IPS-11a (cell line): ENCODE results near the gene GNG12.

ENCODE experiments used
- H3K4me3 ChIP-seq: one replicate; pipeline ENCODE4 v1.5.1; 2013; ENCODE audit warnings: low read depth, low read length, control low read depth

Gene GNG12

GRCh38 chr1:67788238-67788790 is 45.0 kb downstream of the GNG12 start:
- H3K4me3 ChIP-seq, result no peak overlapping the region

GRCh38 chr1:67787746-67788145 is 45.5 kb downstream of the GNG12 start:
- H3K4me3 ChIP-seq, result no peak overlapping the region

GRCh38 chr1:67785847-67786753 is 47.2 kb downstream of the GNG12 start:
- H3K4me3 ChIP-seq, result no peak overlapping the region

DNA sequence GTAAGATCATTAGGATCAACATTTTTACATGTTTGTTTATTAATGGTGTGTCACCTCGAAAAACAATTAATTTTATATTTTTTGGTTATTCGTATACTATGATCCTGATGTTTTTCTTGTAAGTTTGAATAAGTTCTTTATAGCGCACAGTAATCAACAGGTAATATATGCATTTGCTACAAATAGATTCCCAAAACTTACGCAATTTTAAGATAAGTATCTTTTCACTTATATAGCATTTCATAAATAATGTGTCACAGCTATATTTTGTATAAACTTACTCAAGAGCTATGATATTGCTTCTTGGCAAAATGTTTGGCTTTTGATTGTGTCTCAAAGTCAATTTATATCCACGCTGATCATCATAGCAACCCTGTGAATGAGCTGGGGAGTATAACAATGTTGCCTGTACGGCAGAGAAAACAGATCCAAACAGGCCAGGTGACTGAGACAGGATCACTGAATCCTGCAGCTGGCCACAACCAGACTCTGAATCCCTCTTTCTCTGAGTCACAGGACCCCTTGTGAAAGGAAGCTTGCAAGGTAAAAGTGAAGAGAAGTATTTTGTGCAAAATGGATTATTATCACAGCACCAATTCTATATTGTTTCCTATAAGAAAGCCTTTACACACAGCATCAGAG is 48.6 kb downstream of the GNG12 start:
- no peak overlapping the region for H3K4me3 ChIP-seq

DNA sequence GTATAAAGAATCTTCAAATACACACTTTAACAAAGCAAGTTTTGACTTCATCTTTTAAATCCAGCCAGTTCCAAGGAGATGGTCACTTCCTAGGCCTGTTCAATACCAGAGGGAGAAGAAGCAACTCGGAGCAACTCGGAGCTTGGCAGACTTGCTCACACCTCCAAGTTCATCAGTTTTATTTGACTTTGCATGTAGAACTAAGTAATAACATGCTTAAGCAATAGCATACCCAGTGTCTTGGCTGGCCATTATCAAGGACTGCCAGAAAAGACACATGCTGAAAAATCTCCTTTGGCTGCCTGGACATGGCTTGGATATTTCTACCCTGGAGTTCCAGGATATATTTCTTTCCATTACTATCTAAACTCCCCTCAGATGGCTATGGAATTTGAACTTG is 52.6 kb downstream of the GNG12 start:
- H3K4me3 ChIP-seq, result no peak overlapping the region

DNA sequence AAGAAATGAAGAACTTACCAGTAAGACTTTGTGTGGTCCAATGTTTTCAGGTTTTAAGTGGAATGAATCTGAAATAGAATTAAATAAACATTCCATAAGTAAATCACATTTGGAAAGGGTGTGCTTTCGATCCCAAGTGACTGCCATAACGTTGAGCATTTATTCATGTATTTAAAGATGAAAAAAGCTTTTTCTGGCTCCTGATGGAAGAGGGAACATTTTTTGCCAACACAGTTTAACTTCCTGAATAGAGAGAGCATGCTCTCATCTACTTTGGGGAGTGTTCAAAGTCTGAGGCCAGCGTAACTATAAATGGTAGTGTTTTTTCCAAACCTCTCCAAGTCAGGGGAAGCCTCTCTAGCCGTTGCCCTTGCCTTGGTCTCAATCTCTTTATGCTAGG is 55.8 kb downstream of the GNG12 start:
- no peak overlapping the region for H3K4me3 ChIP-seq

DNA sequence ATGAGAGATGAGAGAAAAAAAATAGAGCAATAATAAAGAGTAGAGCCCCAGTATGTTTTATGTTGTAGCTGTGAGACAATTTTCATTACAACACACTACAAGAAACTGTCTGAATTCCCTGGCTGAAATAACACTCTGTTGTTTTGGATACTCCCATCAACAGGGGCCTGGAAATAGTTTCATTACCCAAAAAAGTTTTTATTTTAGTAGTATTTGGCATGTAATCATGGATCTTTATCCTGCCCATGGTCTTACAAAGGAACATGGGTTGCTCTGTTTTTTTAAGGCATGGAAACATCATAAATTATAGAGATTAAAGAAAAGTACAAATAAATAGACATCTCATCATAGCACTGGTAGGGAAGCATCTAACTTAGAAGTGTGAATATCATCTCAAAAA is 56.3 kb downstream of the GNG12 start:
- no peak overlapping the region for H3K4me3 ChIP-seq

- no peak overlapping the region for H3K4me3 ChIP-seq
Observed at GRCh38 chr1:67773462-67773861, 59.8 kb downstream of the GNG12 start.

DNA sequence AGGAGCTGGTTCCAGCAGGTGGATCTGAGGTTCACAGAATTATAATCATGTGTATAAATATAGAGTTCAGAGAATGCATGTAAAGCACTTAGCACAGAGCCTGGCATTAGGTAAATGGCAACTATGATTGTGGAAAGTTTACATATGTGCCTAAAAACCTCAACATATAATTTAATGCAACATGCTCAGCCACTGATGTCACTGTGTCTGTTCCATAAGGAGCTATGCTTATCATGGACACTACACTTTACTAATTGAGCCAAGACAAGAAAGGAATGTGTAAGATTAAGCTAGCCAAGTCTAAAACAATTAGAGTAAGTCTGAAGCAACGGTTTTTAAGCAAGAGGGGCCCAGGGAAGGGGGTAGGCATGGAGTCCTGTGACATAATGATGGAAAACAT is 61.5 kb downstream of the GNG12 start:
- H3K4me3 ChIP-seq, result no peak overlapping the region

DNA sequence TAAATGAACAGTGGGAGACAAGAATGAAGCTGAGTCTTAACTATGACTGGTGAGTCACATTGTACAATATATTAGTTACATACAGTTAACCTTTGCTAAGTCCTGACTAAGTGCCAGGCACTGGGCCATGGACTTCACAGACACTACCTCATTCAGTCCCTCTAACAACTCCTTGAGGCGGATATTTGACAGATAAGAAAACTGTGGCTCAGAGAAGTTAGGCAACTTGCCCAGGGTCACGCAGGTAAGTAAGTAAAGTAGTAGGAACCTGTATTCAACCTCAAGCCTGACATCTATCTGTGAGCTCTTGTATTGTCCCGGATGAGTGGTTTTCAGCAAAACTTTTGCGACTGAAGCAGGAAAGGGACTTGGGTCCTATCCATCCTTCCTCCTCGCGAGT is 62.1 kb downstream of the GNG12 start:
- no peak overlapping the region for H3K4me3 ChIP-seq

GRCh38 chr1:67769633-67770256 is 63.5 kb downstream of the GNG12 start:
- no peak overlapping the region for H3K4me3 ChIP-seq

DNA sequence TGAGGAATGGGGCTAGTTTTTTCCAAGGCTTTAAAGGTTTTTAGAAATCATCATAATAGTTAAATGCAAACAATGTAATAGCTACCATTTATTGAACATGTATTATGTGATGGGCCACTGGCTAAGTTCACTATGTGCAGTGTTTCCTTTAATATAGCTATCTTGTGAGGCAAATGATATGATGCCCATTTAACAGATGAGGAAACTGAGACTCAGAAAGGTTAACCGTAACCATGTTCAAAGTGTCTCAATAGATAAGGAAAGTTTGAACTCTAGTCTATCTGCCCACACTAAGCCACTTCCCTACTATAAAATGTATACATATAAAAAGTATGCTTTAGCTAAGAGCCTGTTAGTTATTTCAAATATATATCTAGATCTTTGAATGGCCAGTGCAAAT is 64.8 kb downstream of the GNG12 start:
- no peak overlapping the region for H3K4me3 ChIP-seq

GRCh38 chr1:67767103-67767782 is 66.0 kb downstream of the GNG12 start:
- H3K4me3 ChIP-seq, result no peak overlapping the region

GRCh38 chr1:67766141-67766978 is 66.9 kb downstream of the GNG12 start:
- H3K4me3 ChIP-seq, result no peak overlapping the region

DNA sequence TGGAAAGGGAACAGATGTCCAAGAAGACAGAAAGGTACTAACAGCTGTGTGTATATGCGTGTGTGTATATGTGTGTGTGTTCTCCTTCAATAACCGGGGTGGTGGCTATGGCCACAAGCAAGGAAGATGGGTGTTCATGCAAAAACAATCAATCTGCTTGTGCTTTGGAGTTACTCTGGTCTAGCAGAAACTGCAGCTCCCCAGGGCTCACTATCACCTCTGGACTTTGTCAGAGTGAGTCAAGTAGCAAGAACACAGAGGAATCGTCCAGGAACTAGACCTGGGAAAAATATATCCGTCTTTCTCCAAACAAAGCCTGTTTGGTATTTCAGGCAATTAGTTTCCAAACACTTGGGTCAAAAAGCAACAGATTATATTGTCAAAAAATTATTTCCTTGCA is 68.6 kb downstream of the GNG12 start:
- no peak overlapping the region for H3K4me3 ChIP-seq

GRCh38 chr1:67761730-67762129 is 71.5 kb downstream of the GNG12 start:
- no peak overlapping the region for H3K4me3 ChIP-seq

DNA sequence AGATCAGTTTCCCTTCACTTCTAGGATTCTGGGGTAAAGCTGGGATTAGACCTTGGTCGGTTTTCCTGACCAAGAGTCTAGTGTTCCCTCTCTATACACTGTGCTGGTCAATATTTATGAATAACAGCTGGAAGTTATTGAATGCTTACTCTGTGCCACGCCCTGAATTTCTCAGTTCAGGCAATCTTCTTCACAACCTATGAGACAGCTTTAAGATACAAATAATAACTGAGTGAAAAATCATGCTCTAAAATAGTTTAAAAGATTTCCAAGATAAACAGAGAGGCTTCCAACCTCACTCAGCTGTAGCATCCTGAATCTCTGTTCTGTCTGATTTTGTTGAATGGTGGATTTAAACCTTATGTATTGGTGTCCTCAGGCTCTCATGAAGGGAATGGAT is 72.2 kb downstream of the GNG12 start:
- H3K4me3 ChIP-seq, result no peak overlapping the region

- no peak overlapping the region for H3K4me3 ChIP-seq
Observed at GRCh38 chr1:67760030-67760821, 73.0 kb downstream of the GNG12 start.

DNA sequence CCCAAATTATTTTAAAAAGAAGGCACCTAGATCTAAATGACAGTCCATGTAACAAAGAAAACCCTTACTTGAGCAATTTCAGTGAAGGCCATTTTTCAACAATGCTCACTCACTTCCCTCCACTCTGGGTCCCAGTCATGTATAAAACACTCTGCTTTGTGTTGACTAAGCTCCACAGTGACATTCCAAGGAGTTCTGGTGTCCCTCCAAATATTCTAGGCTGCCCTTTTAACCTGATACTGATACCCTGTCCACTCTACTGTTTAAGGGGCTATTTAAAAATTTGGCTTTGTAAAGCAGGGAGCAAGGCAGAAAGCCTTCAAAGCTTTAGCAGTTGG is 73.6 kb downstream of the GNG12 start:
- no peak overlapping the region for H3K4me3 ChIP-seq

DNA sequence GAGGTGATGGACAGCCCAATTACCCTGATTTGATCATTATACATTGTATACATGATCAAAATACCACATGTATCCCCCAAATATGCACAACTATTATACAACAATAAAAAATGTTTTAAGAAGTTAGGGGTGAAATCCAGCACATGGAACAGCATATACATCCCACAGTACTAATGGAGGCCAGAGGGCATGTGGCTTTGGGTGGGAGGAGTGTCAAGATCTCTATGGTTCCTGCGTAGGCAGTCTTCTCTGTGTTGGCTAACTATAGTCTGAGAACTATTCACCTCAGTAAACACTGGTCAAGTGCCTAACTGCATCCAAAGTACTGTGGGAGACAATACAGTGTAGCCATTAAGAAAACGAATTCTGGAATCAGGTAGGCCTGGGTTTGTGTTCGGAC is 74.2 kb downstream of the GNG12 start:
- H3K4me3 ChIP-seq, result no peak overlapping the region
